Erythroblast (primary cell): ENCODE measurements around the gene RINT1.

ENCODE experiments used
- GATA1 ChIP-seq: IDR thresholded peaks from 2 replicates; pipeline ENCODE4 v1.6.1; 2011; ENCODE audit warnings: low read depth, mild to moderate bottlenecking, control low read depth, low read length, moderate library complexity
- POLR2A ChIP-seq: IDR thresholded peaks from 2 replicates; pipeline ENCODE4 v1.6.1; 2011; ENCODE audit warnings: mild to moderate bottlenecking, low read length

GRCh38 chr7:105611856-105612775 lies 80.1 kb downstream of the RINT1 start:
- no peak for TF ChIP-seq POLR2A
- no peak for TF ChIP-seq GATA1
